ENCODE results near the gene PCNX2. TPM values are rescaled to one million over a fixed set of nuclear protein-coding genes. Genes with fewer than 3 reads are reported as not detected.

The PCNX2 gene
- total and polyA plus RNA-seq, 2 experiments from 2014 or later, result 42.9 to 88.3 TPM

- H3K27ac Mint-ChIP-seq, result no peak overlapping the region
- peaks cover 23% of the 10 kb centered on the region for H3K36me3 ChIP-seq (ENCODE audit: insufficient read depth)
- H3K27me3 Mint-ChIP-seq (ENCODE audit: insufficient read depth, low read depth, poor library complexity), result peaks cover 2% of the 10 kb centered on the region
- no peak for DNase-seq (ENCODE audit: low spot score)
- peaks cover 10% of the 10 kb centered on the region; the same call in 2 of the 3 replicates for H3K9me3 Mint-ChIP-seq
- H3K4me3 Mint-ChIP-seq, result no peak overlapping the region
- no peak overlapping the region for H3K27ac ChIP-seq (ENCODE audit: low read depth)
- H3K4me1 ChIP-seq (ENCODE audit: insufficient read depth), result no peaks in the 10 kb centered on the region
- H3K9me2 ChIP-seq (ENCODE audit: insufficient read depth), result no peaks in the 10 kb centered on the region
- H3K27me3 ChIP-seq (ENCODE audit: insufficient read depth), result no peaks in the 10 kb centered on the region
- TF ChIP-seq, protein P1, sequence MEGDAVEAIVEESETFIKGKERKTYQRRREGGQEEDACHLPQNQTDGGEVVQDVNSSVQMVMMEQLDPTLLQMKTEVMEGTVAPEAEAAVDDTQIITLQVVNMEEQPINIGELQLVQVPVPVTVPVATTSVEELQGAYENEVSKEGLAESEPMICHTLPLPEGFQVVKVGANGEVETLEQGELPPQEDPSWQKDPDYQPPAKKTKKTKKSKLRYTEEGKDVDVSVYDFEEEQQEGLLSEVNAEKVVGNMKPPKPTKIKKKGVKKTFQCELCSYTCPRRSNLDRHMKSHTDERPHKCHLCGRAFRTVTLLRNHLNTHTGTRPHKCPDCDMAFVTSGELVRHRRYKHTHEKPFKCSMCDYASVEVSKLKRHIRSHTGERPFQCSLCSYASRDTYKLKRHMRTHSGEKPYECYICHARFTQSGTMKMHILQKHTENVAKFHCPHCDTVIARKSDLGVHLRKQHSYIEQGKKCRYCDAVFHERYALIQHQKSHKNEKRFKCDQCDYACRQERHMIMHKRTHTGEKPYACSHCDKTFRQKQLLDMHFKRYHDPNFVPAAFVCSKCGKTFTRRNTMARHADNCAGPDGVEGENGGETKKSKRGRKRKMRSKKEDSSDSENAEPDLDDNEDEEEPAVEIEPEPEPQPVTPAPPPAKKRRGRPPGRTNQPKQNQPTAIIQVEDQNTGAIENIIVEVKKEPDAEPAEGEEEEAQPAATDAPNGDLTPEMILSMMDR (conservative IDR thresholded peaks at IDR 0.05; ENCODE audit: low read depth in 2 of 2), result no peak
- TF ChIP-seq EZH2 (IDR thresholded peaks at IDR 0.05; ENCODE audit: low read depth, unreplicated experiment) (no peak), CREB1 (CRISPR knock-in tag; IDR thresholded peaks at IDR 0.05; ENCODE audit: low read depth) (no peak), REST (IDR thresholded peaks at IDR 0.05; ENCODE audit: unreplicated experiment) (no peak), ZNF462 (CRISPR knock-in tag; IDR thresholded peaks at IDR 0.05) (no peak), EZH2phosphoT487 (IDR thresholded peaks at IDR 0.05; ENCODE audit: unreplicated experiment) (no peak), NANOG (IDR thresholded peaks at IDR 0.05; ENCODE audit: borderline replicate concordance) (no peak), ZNF331 (CRISPR knock-in tag; IDR thresholded peaks at IDR 0.05; ENCODE audit: low read depth) (no peak), JUNB (IDR thresholded peaks at IDR 0.05; ENCODE audit: unreplicated experiment) (no peak), POLR2AphosphoS5 (IDR thresholded peaks at IDR 0.05; ENCODE audit: low read depth) (no peak), STAT1 (IDR thresholded peaks at IDR 0.05; ENCODE audit: unreplicated experiment) (no peak), ZNF114 (CRISPR knock-in tag; IDR thresholded peaks at IDR 0.05) (no peak)
- TF ChIP-seq, protein P2, sequence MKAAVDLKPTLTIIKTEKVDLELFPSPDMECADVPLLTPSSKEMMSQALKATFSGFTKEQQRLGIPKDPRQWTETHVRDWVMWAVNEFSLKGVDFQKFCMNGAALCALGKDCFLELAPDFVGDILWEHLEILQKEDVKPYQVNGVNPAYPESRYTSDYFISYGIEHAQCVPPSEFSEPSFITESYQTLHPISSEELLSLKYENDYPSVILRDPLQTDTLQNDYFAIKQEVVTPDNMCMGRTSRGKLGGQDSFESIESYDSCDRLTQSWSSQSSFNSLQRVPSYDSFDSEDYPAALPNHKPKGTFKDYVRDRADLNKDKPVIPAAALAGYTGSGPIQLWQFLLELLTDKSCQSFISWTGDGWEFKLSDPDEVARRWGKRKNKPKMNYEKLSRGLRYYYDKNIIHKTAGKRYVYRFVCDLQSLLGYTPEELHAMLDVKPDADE (IDR thresholded peaks at IDR 0.05), result no peak
- H3K4me2 ChIP-seq, result no peak overlapping the region
- no peaks in the 10 kb centered on the region for H3K4me1 Mint-ChIP-seq
- no peaks in the 10 kb centered on the region for H4K20me1 ChIP-seq (replicated peaks; ENCODE audit: insufficient read depth)
- H3K79me2 ChIP-seq (replicated peaks; ENCODE audit: insufficient read depth), result no peaks in the 10 kb centered on the region
- no peaks in the 10 kb centered on the region for H3F3A ChIP-seq (replicated peaks; ENCODE audit: low read depth)
- H3K4me3 ChIP-seq, result no peak overlapping the region
- ATAC-seq, result no peak
- H3K36me3 Mint-ChIP-seq (ENCODE audit: low read depth), result peaks cover 53% of the 10 kb centered on the region
- H2AFZ ChIP-seq, result no peak overlapping the region
Measured at GRCh38 chr1:233190987-233191386, 104.5 kb downstream of the PCNX2 start.
